SK-N-SH (cell line): Measurements from ENCODE around the gene TTC7B. TPM values are rescaled to one million over a fixed set of nuclear protein-coding genes. Genes with fewer than 3 reads are reported as not detected.
"Not testable (repeated sequence)": the region's sequence is repeated elsewhere in the genome, so short reads cannot be mapped to it uniquely, and the experiment has no call there.

Experiments used
- CTCF ChIA-PET: fragments of 300-600, 350-600 bp; formaldehyde crosslinking; extraction: SDS; loops from one replicate; lab custom pipeline; 2021; lab: Yijun Ruan, JAX
- POLR2A ChIA-PET: fragments of 350-600 bp; sonication (Branson Sonifier 250); formaldehyde crosslinking; extraction: SDS; loops from one replicate; lab custom pipeline; 2020; ENCODE audit warnings: antibody characterized with exemption, inconsistent platforms; lab: Yijun Ruan, JAX
- DNase-seq: peaks from one replicate; pipeline ENCODE4 v3.0.0; 2012
- H2AFZ ChIP-seq: fragments of 200-600 bp; sonication (generic); 2 replicates; pipeline ENCODE4 v1.8.1; 2016; ENCODE audit warnings: antibody characterized with exemption, mild to moderate bottlenecking, low read depth
- H3F3A ChIP-seq: fragments of 200-600 bp; sonication (generic); replicated peaks from 2 replicates; pipeline ENCODE3; 2016; ENCODE audit warnings: antibody characterized with exemption, mild to moderate bottlenecking; ENCODE audit not compliant: insufficient read depth
- H3K27ac ChIP-seq, 2 experiments: fragments of 200-500 bp in 1 of 2; fragments of 200-600 bp in 1 of 2; sonication (Bioruptor generic) in 1 of 2; sonication (generic), shearing (Covaris generic) in 1 of 2; 2 replicates each; pipeline versions ENCODE4 v1.5.1 to v1.6.1; 2014 to 2016; ENCODE audit warnings: low read depth in 2 of 2, inconsistent platforms in 1 of 2, low read length in 1 of 2, mild to moderate bottlenecking in 1 of 2, mixed read lengths in 1 of 2
- H3K27me3 ChIP-seq: fragments of 200-600 bp; sonication (generic), shearing (Covaris generic); 2 replicates; pipeline ENCODE4 v1.6.1; 2016; ENCODE audit warnings: mixed run types; ENCODE audit not compliant: insufficient read depth
- H3K36me3 ChIP-seq, 2 experiments: fragments of 200-500 bp in 1 of 2; fragments of 200-600 bp in 1 of 2; sonication (Bioruptor generic) in 1 of 2; sonication (generic) in 1 of 2; replicated peaks in 1 of 2; 2 replicates each; pipeline versions ENCODE3 to v1.5.1; 2014 to 2016; ENCODE audit warnings: low read length in 1 of 2, mild to moderate bottlenecking in 1 of 2; ENCODE audit not compliant: insufficient read depth in 2 of 2, control insufficient read depth in 1 of 2
- H3K4me1 ChIP-seq, 2 experiments: fragments of 200-500 bp in 1 of 2; fragments of 200-600 bp in 1 of 2; sonication (Bioruptor generic) in 1 of 2; sonication (generic), shearing (Covaris generic) in 1 of 2; 2 replicates each; pipeline versions ENCODE4 v1.5.1 to v1.6.1; 2014 to 2016; ENCODE audit warnings: low read depth in 1 of 2, low read length in 1 of 2, mixed run types in 1 of 2; ENCODE audit not compliant: insufficient read depth in 2 of 2, control insufficient read depth in 1 of 2
- H3K4me2 ChIP-seq: fragments of 200-600 bp; sonication (generic), shearing (Covaris generic); 2 replicates; pipeline ENCODE4 v1.6.1; 2017; ENCODE audit warnings: mixed run types
- H3K4me3 ChIP-seq, 2 experiments: fragments of 200-500 bp in 1 of 2; fragments of 200-600 bp in 1 of 2; sonication (Bioruptor generic) in 1 of 2; sonication (generic), shearing (Covaris generic) in 1 of 2; 2 replicates each; pipeline versions ENCODE4 v1.5.1 to v1.8.1; 2014 to 2016; ENCODE audit warnings: low read depth in 2 of 2, inconsistent platforms in 1 of 2, low read length in 1 of 2, mild to moderate bottlenecking in 1 of 2, mixed read lengths in 1 of 2, moderate library complexity in 1 of 2
- H3K79me2 ChIP-seq: fragments of 200-600 bp; sonication (generic); 2 replicates; pipeline ENCODE4 v1.8.1; 2017; ENCODE audit warnings: mild to moderate bottlenecking; ENCODE audit not compliant: insufficient read depth
- H3K9ac ChIP-seq: fragments of 200-600 bp; sonication (generic); 2 replicates; pipeline ENCODE4 v1.6.1; 2017; ENCODE audit warnings: mixed run types
- H3K9me2 ChIP-seq: fragments of 200-600 bp; sonication (generic); 2 replicates; pipeline ENCODE4 v1.6.1; 2017; ENCODE audit warnings: mixed run types
- H3K9me3 ChIP-seq: fragments of 200-600 bp; sonication (generic); 2 replicates; pipeline ENCODE4 v1.6.1; 2017; ENCODE audit warnings: mixed run types, mild to moderate bottlenecking, moderate library complexity
- H4K20me1 ChIP-seq: fragments of 200-600 bp; sonication (generic); 2 replicates; pipeline ENCODE4 v1.6.1; 2017; ENCODE audit warnings: mild to moderate bottlenecking, mixed run types; ENCODE audit not compliant: insufficient read depth
- FOSL2 ChIP-seq: IDR thresholded peaks from 2 replicates; pipeline ENCODE4 v1.4.0; 2012; ENCODE audit warnings: low read depth, mild to moderate bottlenecking, moderate library complexity, borderline replicate concordance
- FOXJ3 ChIP-seq: sonication (generic); formaldehyde crosslinking; IDR thresholded peaks from 2 replicates; pipeline ENCODE4 v1.5.1; 2020; ENCODE audit warnings: mild to moderate bottlenecking, missing genetic modification reagents
- MXI1 ChIP-seq: IDR thresholded peaks from 2 replicates; pipeline ENCODE4 v1.6.1; 2012; ENCODE audit warnings: mild to moderate bottlenecking, low read depth, low read length, improper control_type of control experiment
- NRF1 ChIP-seq: IDR thresholded peaks from 2 replicates; pipeline ENCODE4 v1.6.1; 2012; ENCODE audit warnings: low read depth, mild to moderate bottlenecking, low read length
- POLR2AphosphoS5 ChIP-seq: IDR thresholded peaks from 2 replicates; pipeline ENCODE4 v1.6.1; 2012; ENCODE audit warnings: low read depth, low read length
- RAD21 ChIP-seq: IDR thresholded peaks from 2 replicates; pipeline ENCODE4 v1.6.1; 2012; ENCODE audit warnings: mild to moderate bottlenecking, low read length
- RFX5 ChIP-seq: IDR thresholded peaks from 2 replicates; pipeline ENCODE4 v1.6.1; 2012; ENCODE audit warnings: mild to moderate bottlenecking, improper control_type of control experiment, low read length
- WGBS: methylation state at CpG from one replicate; pipeline ENCODE4 v1.1.6; 2017; ENCODE audit warnings: low lambda C conversion rate; 5-methylcytosine and 5-hydroxymethylcytosine counted together
- polyA plus RNA-seq, 3 experiments: library from polyadenylated mRNA; depleted of rRNA; stranded (reverse); fragments of >200 nt; gene quantifications; 2 replicates each; pipeline ENCODE4 v1.2.3, GENCODE V29; 2012
- TF ChIP-seq, protein P1 (sequence below): IDR thresholded peaks from 2 replicates; pipeline ENCODE4; 2012
- TF ChIP-seq, protein P2 (sequence below): IDR thresholded peaks from 2 replicates; pipeline ENCODE4 v1.4.0; 2012; ENCODE audit warnings: low read depth, borderline replicate concordance
- TF ChIP-seq, protein P3 (sequence below): IDR thresholded peaks from 2 replicates; pipeline ENCODE4 v1.4.0; 2012; ENCODE audit warnings: low read depth

TTC7B gene
- polyA plus RNA-seq, 1 of the 3 experiments (the other 2 are of a cell fraction), result 43.1 TPM

DNA sequence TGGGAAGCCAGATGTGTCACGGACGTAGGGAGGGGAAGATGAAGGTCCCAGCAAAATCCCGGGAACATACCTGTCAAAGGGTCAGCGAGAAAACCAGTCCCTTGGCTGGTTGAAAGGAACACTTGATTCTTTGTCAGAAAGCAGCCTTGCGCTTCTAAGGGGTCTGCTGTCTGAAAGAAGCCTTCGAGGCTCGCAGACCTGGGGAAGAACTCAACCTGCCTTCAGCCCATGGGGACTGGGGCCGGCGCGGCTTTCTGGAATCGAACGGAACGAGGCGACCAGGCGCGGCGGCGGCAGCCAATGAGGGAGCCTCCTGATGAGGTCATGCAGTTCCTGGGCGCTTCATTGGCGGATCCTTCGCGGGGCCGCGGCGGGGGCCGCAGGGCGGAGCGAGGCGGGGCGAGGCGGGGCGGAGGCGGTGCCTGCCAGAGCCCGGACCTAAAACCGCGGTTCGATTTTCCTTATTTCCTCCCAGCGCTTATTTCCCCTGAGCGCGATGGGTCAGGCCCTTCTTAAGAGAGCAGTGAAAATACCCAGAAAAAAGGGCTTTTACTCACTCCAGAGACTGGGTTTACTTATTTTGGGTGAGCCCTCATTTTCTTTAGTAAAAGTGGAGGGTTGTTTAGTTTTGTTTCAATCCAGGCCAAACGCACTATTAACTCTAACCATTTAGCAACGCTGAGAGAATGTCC lies 11.8 kb upstream of the TTC7B start:
- Histone ChIP-seq H3K9me2 (no peaks in the 10 kb centered on the region), H4K20me1 (no peaks in the 10 kb centered on the region), H3K4me2 (peak overlapping the region; percentile 84), H3K36me3 (no peaks in the 10 kb centered on the region), H3K9me3 (no peaks in the 10 kb centered on the region), H3K4me1 (peaks cover 0 to 9% of the 10 kb centered on the region in 2 experiments; a peak in 1 of 4 replicates), H3K79me2 (no peaks in the 10 kb centered on the region), H3K9ac (0 out of 2 replicates have a peak overlapping the region, but pooled peaks have one; percentile 25), H3K27me3 (no peaks in the 10 kb centered on the region), H2AFZ (peak overlapping the region; percentile 96), H3F3A (no peaks in the 10 kb centered on the region), H3K4me3 (peak overlapping the region; percentile 39 to 59), H3K27ac (peak overlapping the region in 1 of 2 experiments; percentile 54; a peak in 2 of 4 replicates)
- DNase-seq, result peak; percentile 98
- CTCF ChIA-PET, result no interaction called here
- TF ChIP-seq, protein P1, sequence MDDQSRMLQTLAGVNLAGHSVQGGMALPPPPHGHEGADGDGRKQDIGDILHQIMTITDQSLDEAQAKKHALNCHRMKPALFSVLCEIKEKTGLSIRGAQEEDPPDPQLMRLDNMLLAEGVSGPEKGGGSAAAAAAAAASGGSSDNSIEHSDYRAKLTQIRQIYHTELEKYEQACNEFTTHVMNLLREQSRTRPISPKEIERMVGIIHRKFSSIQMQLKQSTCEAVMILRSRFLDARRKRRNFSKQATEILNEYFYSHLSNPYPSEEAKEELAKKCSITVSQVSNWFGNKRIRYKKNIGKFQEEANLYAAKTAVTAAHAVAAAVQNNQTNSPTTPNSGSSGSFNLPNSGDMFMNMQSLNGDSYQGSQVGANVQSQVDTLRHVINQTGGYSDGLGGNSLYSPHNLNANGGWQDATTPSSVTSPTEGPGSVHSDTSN, result no peak
- TF ChIP-seq FOXJ3 (CRISPR knock-in tag) (no peak), RFX5 (peak; percentile 63; the same call in 1 of the 2 replicates), FOSL2 (no peak), MXI1 (peak; percentile 83), POLR2AphosphoS5 (peak; percentile 46; the same call in 1 of the 2 replicates), NRF1 (no peak), RAD21 (no peak)
- TF ChIP-seq, protein P2, sequence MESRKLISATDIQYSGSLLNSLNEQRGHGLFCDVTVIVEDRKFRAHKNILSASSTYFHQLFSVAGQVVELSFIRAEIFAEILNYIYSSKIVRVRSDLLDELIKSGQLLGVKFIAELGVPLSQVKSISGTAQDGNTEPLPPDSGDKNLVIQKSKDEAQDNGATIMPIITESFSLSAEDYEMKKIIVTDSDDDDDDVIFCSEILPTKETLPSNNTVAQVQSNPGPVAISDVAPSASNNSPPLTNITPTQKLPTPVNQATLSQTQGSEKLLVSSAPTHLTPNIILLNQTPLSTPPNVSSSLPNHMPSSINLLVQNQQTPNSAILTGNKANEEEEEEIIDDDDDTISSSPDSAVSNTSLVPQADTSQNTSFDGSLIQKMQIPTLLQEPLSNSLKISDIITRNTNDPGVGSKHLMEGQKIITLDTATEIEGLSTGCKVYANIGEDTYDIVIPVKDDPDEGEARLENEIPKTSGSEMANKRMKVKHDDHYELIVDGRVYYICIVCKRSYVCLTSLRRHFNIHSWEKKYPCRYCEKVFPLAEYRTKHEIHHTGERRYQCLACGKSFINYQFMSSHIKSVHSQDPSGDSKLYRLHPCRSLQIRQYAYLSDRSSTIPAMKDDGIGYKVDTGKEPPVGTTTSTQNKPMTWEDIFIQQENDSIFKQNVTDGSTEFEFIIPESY, result no peak
- TF ChIP-seq, protein P3, sequence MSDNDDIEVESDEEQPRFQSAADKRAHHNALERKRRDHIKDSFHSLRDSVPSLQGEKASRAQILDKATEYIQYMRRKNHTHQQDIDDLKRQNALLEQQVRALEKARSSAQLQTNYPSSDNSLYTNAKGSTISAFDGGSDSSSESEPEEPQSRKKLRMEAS, result peak; percentile 89
- WGBS, result 22% methylated on average over 18 of the region's 42 CpGs
- POLR2A ChIA-PET, result no interaction called here

DNA sequence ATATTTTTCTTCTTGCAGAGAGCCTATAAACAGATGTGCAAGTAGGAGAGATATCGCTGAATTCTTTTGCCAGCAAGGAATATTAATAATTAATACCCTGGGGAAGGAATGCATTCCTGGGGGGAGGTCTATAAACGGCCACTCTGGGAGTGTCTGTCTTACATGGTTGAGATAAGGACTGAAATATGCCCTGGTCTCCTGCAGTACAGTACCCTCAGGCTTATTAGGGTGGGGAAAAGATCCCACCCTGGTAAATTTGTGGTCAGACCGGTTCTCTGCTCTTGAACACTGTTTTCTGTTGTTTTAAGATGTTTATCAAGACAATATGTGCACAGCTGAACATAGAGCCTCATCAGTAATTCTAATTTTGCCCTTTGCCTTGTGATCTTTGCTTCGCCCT lies 7.3 kb upstream of the TTC7B start:
- H3K4me2 ChIP-seq, H3K9me3 ChIP-seq, H3K79me2 ChIP-seq, H3K9ac ChIP-seq, H3K36me3 ChIP-seq, H3K27me3 ChIP-seq, H3K9me2 ChIP-seq, H3F3A ChIP-seq, H3K4me1 ChIP-seq, H3K4me3 ChIP-seq, H4K20me1 ChIP-seq, DNase-seq, H3K27ac ChIP-seq, H2AFZ ChIP-seq, POLR2A ChIA-PET: not testable (repeated sequence)
- CTCF ChIA-PET, result interaction anchor here (1.1 kb wide), 2 partner anchors 65 to 350 kb away, joined by 3 read pairs; no protein-coding TSS in a partner anchor
- 31% methylated on average over 4 of the region's 4 CpGs for WGBS
